C1 segment of cervical spinal cord (tissue), 14 donors: ENCODE results near the gene NHLH1.
A peak's percentile ranks its signal among the peaks of the same experiment; 100 is the strongest.

ENCODE experiments used
- DNase-seq, 14 donors: peaks; one replicate each; lab custom pipeline; 2025; lab: John Stamatoyannopoulos, UW

NHLH1 gene

GRCh38 chr1:160366731-160367515 lies at the start of gene NHLH1:
NHLH1 (plus strand) TSS chr1:160367071; CDS start chr1:160370732, 3,661 bp downstream.
- no peak for DNase-seq

GRCh38 chr1:160322831-160323230 lies 44.0 kb upstream of the NHLH1 start:
- DNase-seq, result no peak

GRCh38 chr1:160325252-160325651 lies 41.6 kb upstream of the NHLH1 start:
- DNase-seq, result no peak

- no peak for DNase-seq
Observed at GRCh38 chr1:160326418-160326817, 40.5 kb upstream of the NHLH1 start.

GRCh38 chr1:160328184-160328583 lies 38.7 kb upstream of the NHLH1 start:
- peak in 8 of 14 donors; percentile 13 to 27 (median 19) for DNase-seq

GRCh38 chr1:160330119-160330518 lies 36.8 kb upstream of the NHLH1 start:
- no peak for DNase-seq

GRCh38 chr1:160332516-160332915 lies 34.4 kb upstream of the NHLH1 start:
- no peak for DNase-seq

- no peak for DNase-seq
Observed at GRCh38 chr1:160338580-160338979, 28.3 kb upstream of the NHLH1 start.

GRCh38 chr1:160340146-160340545 lies 26.7 kb upstream of the NHLH1 start:
- no peak for DNase-seq

- DNase-seq, result no peak
Observed at GRCh38 chr1:160340866-160341265, 26.0 kb upstream of the NHLH1 start.

- DNase-seq, result peak in 1 of 14 donors; percentile 31
Observed at GRCh38 chr1:160342526-160342925, 24.3 kb upstream of the NHLH1 start.

GRCh38 chr1:160342953-160343869 lies 23.7 kb upstream of the NHLH1 start, which contains the start of the genes COPA and NCSTN:
COPA (minus strand) TSS chr1:160343250; CDS start chr1:160343170, 80 bp downstream.
NCSTN (plus strand) TSS chr1:160343383; CDS start chr1:160343397, 14 bp downstream.
- peak; percentile 44 to 92 (median 88) for DNase-seq

- DNase-seq, result no peak
Observed at GRCh38 chr1:160344241-160344640, 22.6 kb upstream of the NHLH1 start.

GRCh38 chr1:160344936-160345335 lies 21.9 kb upstream of the NHLH1 start:
- DNase-seq, result no peak

GRCh38 chr1:160346463-160346862 lies 20.4 kb upstream of the NHLH1 start:
- no peak for DNase-seq

- DNase-seq, result no peak
Observed at GRCh38 chr1:160346958-160347357, 19.9 kb upstream of the NHLH1 start.

GRCh38 chr1:160351629-160352028 lies 15.2 kb upstream of the NHLH1 start:
- DNase-seq, result no peak

GRCh38 chr1:160352555-160352954 lies 14.3 kb upstream of the NHLH1 start:
- no peak for DNase-seq

GRCh38 chr1:160353223-160353622 lies 13.6 kb upstream of the NHLH1 start:
- no peak for DNase-seq

GRCh38 chr1:160354388-160354985 lies 12.4 kb upstream of the NHLH1 start:
- peak in 1 of 14 donors; percentile 20 for DNase-seq

GRCh38 chr1:160357286-160358002 lies 9.4 kb upstream of the NHLH1 start:
- DNase-seq, result no peak
